DND-41 (cell line): Measurements from ENCODE around the gene NPEPL1.

ENCODE experiments used
- EZH2 ChIP-seq: IDR thresholded peaks from 3 replicates; pipeline ENCODE4 v1.6.1; 2012; ENCODE audit warnings: borderline replicate concordance, low read depth, mild to moderate bottlenecking, moderate library complexity, low read length, inconsistent platforms; ENCODE audit not compliant: severe bottlenecking
- TF ChIP-seq, protein P1 (sequence below): IDR thresholded peaks from 2 replicates; pipeline ENCODE4 v1.5.1; 2012; ENCODE audit warnings: borderline replicate concordance, low read length, moderate library complexity, mild to moderate bottlenecking; ENCODE audit not compliant: poor library complexity, severe bottlenecking; ENCODE audit errors: extremely low read depth

DNA sequence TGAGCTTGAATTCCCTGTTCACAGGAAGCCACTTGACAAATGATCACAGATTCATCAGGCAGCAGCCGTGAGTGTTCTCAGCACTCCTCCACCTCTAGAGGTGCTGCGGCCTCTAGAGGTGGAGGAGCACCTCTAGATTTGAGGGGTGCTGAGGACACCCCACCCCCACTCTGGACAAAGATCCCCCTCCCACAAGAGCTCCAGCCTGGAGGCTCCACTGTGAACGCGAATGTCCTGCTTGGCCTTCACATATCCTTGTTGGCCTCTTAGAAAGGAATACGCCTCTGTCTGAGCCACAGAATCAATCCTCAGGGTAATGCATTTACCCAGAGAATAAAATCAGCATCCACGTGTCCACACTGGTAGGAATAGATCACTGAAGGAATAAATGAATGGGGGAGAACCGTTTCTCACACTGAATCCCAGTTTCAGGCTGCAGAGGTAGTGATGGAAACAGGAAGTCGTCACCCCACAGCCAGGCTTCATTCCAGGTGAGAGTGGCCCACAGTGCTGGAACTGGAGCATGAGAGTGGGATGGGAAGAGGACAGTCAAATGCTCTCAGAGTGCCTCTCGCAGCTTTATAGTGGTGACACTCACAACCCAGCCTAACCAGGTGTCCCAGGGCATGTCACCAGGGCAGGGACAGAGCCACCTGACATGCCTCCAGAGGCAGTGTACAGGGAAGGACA is 16.6 kb downstream of the NPEPL1 start:
- TF ChIP-seq, protein P1, sequence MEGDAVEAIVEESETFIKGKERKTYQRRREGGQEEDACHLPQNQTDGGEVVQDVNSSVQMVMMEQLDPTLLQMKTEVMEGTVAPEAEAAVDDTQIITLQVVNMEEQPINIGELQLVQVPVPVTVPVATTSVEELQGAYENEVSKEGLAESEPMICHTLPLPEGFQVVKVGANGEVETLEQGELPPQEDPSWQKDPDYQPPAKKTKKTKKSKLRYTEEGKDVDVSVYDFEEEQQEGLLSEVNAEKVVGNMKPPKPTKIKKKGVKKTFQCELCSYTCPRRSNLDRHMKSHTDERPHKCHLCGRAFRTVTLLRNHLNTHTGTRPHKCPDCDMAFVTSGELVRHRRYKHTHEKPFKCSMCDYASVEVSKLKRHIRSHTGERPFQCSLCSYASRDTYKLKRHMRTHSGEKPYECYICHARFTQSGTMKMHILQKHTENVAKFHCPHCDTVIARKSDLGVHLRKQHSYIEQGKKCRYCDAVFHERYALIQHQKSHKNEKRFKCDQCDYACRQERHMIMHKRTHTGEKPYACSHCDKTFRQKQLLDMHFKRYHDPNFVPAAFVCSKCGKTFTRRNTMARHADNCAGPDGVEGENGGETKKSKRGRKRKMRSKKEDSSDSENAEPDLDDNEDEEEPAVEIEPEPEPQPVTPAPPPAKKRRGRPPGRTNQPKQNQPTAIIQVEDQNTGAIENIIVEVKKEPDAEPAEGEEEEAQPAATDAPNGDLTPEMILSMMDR = no peak
- no peak for TF ChIP-seq EZH2
